Pancreas (tissue), 10 donors: ENCODE data around the gene PLCXD3. TPM values are rescaled to one million over a fixed set of nuclear protein-coding genes. Genes with fewer than 3 reads are reported as not detected.

ENCODE experiments used
- ATAC-seq, 4 donors: fragments of 200-7000 bp; cut with Tn5 transposase; one replicate each; pipeline versions ENCODE4 v1.8.0 to v1.9.1; 2020; ENCODE audit warnings: mild to moderate bottlenecking in 4 of 4, moderate library complexity in 4 of 4
- DNase-seq, 6 donors: peaks; one replicate each; pipeline ENCODE4 v3.0.0-alpha.2; 2020
- FAIRE-seq: peaks from 2 replicates; lab custom pipeline; 2012; peaks lifted over from hg19 to GRCh38; lab: Jason Lieb, UNC
- H3K27ac ChIP-seq, 4 donors: fragments of 200-600 bp; sonication (generic); 1 replicate in 3 of 4; 2 replicates in 1 of 4; pipeline versions ENCODE4 v1.5.0 to v1.8.0; 2020
- H3K27me3 ChIP-seq, 4 donors: fragments of 200-600 bp; one replicate each; pipeline ENCODE4 v1.8.0; 2021
- H3K36me3 ChIP-seq, 3 donors: fragments of 200-600 bp; sonication (generic) in 1 of 3; one replicate each; pipeline versions ENCODE4 v1.5.0 to v1.8.0; 2020 to 2021
- H3K4me1 ChIP-seq, 3 donors: fragments of 200-600 bp; one replicate each; pipeline ENCODE4 v1.8.0; 2021
- H3K4me3 ChIP-seq, 4 donors: fragments of 200-600 bp; sonication (generic) in 2 of 4; one replicate each; pipeline versions ENCODE4 v1.5.0 to v1.8.0; 2020 to 2021
- H3K9me3 ChIP-seq, 4 donors: fragments of 200-600 bp; one replicate each; pipeline ENCODE4 v1.8.0; 2021
- WGBS, 2 donors: extraction: QIAGEN DNeasy Blood & Tissue Kit; methylation state at CpG; one replicate each; pipeline ENCODE4 v1.1.7; 2013; 5-methylcytosine and 5-hydroxymethylcytosine counted together
- intact Hi-C, 3 donors: fragments of 100-400 bp; cut with DNase I; formaldehyde crosslinking; loops; one replicate each; pipeline versions ENCODE4 v1.11.1 to v1.14.2; 2022
- polyA plus RNA-seq, 2 donors: library from polyadenylated mRNA; stranded (reverse); fragments of 200-250 nt; gene quantifications; one replicate each; pipeline ENCODE4 v1.2.3, GENCODE V29; 2013
- total RNA-seq, 6 donors: library from RNA; stranded (reverse); fragmentation: NEBNext Ultra II Directional in 4 of 6; extraction: Animal tissue kit (Norgen Biotek cat#: 25700) in 4 of 6; gene quantifications; one replicate each; pipeline versions ENCODE4 v1.2.1 to v1.2.4, GENCODE V29; 2021 to 2023
- TF ChIP-seq, protein P1 (sequence below), 4 donors: fragments of 200-600 bp; sonication (generic) in 3 of 4; IDR thresholded peaks; one replicate each; pipeline versions ENCODE4 v1.5.0 to v1.8.0; 2021; ENCODE audit warnings: antibody characterized with exemption in 4 of 4
- donor health status: healthy with polysubstance abuse.
- donor health status: DM: no; HTN: no; CAD: no; lungs with moderate emphysema.
- donor health status: DM: no; HTN: no; CAD: no.
- donor health status: control.
- donor health status: control.
- donor health status: Bipolar disorder and iron deficiency.
- donor health status: DM: yes; HTN: yes; CAD: no.
- donor health status: DM: no; HTN: no; CAD: no.
- donor health status: DM: no; HTN: no; CAD: no.
- donor health status: DM: yes; HTN: yes; CAD: no.

PLCXD3 gene
- total and polyA plus RNA-seq, 8 donors = 0.79 to 14.2 (median 3.0) TPM

DNA sequence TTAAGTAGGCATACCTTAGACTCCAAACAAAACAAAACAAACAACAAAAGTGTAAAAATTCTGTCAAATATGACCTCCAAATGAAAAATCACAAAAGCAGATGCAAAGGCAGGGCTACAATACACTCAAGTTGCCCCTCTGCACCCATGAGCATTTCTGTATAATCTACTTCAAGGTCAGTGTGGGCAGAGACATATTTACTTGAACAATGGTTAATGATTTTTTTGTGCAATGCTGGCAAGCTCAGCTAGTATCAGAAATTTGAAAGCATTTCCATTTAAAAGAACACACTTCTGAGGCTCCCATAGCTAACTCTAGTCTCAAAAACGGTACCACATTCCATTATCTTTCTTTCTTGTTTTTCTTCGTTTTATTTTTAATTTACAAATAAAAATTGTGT, 57.9 kb downstream of the PLCXD3 start:
- no peaks in the 10 kb centered on the region for H3K36me3 ChIP-seq
- H3K4me3 ChIP-seq = no peak overlapping the region
- TF ChIP-seq, protein P1, sequence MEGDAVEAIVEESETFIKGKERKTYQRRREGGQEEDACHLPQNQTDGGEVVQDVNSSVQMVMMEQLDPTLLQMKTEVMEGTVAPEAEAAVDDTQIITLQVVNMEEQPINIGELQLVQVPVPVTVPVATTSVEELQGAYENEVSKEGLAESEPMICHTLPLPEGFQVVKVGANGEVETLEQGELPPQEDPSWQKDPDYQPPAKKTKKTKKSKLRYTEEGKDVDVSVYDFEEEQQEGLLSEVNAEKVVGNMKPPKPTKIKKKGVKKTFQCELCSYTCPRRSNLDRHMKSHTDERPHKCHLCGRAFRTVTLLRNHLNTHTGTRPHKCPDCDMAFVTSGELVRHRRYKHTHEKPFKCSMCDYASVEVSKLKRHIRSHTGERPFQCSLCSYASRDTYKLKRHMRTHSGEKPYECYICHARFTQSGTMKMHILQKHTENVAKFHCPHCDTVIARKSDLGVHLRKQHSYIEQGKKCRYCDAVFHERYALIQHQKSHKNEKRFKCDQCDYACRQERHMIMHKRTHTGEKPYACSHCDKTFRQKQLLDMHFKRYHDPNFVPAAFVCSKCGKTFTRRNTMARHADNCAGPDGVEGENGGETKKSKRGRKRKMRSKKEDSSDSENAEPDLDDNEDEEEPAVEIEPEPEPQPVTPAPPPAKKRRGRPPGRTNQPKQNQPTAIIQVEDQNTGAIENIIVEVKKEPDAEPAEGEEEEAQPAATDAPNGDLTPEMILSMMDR (IDR thresholded peaks at IDR 0.05) = no peak
- H3K4me1 ChIP-seq = peaks cover 0 to 9% (median 8%) of the 10 kb centered on the region in 3 donors
- no peak for FAIRE-seq
- no peak overlapping the region for H3K27ac ChIP-seq
- H3K27me3 ChIP-seq = no peaks in the 10 kb centered on the region
- H3K9me3 ChIP-seq = no peaks in the 10 kb centered on the region
- 28 to 39% methylated on average over 2 of the region's 2 CpGs for WGBS, 2 donors
- peak in 2 of 4 donors; percentile 77 to 81 for ATAC-seq
- no peak for DNase-seq
- intact Hi-C loops = no loop called here

DNA sequence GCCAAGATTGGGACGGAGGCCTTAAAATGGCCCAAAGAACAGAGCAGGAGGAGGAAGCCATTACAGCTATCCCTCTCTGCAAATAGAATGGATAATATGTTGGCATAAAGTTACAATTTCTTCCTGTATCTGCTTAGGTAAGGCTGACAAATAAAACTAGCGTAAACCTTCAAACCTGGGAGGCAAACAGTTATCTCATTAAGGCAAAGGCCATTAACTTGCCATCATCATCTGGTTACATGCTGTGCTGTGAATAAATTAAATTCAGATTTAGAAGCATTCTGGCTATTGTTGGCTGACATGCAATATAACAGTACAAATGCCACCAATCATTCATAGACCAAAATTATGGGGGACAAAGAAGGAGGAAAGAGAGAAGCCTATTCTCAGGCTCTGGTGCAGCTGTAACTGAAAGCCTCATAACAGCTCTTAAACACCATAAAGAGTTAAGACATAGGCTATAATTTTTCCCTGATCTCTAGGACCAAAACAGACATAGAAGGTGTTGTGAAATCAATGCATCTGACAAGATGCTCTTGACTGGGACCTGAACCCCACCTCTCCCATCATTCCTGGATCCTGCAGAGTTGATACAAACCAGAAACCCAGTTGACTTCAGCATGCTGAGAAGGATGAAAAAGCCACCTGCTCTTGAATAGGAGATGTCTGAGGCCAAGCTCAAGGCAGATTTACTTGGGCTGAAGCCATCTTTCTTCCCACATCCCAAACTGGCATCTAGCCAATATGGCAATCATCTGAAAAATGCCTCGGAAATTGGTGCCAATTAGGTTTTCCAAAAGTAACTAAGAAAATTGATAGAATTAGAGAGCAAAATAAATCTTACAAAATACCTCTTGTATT, 62.5 kb downstream of the PLCXD3 start:
- Histone ChIP-seq H3K4me1 (peaks cover 0 to 8% (median 7%) of the 10 kb centered on the region in 3 donors), H3K36me3 (no peaks in the 10 kb centered on the region), H3K27me3 (no peaks in the 10 kb centered on the region), H3K27ac (no peak overlapping the region), H3K4me3 (no peak overlapping the region), H3K9me3 (no peaks in the 10 kb centered on the region)
- intact Hi-C loops = no loop called here
- TF ChIP-seq, protein P1 (IDR thresholded peaks at IDR 0.05) = no peak
- no peak for ATAC-seq
- no peak for DNase-seq
- FAIRE-seq = no peak
- 61 to 66% methylated on average over 3 of the region's 3 CpGs for WGBS, 2 donors

DNA sequence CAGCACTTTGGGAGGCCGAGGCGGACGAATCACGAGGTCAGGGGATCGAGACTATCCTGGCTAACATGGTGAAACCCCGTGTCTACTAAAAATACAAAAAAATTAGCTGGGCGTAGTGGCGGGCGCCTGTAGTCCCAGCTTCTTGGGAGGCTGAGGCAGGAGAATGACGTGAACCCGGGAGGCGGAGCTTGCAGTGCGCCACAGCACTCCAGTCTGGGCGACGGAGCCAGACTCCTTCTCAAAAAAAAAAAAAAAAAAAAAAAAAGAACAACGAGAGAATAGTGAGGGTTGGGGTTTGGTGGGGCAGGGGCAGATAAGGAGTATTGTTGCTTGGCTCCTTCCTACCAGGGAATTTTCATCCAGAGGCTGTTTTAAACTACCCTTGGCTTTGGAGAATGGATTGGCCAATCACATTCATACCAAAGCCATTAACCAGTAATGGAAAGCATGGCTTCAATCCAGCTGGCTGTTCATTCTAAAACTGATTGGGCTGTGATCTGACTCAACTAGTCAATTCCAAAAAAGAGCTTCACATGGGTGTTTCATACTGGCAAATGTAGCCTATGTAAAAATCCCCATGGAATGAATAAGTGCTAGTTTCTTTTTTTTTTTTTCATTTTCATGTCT, 64.4 kb downstream of the PLCXD3 start:
- intact Hi-C loops = no loop called here

DNA sequence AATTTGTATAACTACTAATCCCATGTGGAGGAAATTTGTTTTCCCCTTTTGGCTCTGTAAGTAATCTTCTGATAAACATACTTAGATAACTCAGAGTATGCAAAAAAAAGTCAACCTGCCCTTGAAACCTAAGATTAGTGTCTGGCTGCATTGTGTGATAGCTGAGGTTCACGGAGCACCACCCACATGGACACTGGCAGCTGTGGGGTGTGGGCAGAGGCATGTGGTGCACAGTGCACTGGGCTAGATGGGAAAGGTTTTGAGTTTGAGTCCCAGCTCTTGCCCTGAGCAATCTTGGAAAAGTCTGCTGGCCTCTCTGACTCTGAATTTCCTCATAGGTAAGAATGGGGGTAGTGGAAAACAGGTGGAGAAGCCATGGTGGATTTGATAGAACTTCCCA, 75.1 kb downstream of the PLCXD3 start:
- no peak overlapping the region for H3K27ac ChIP-seq
- no peak overlapping the region for H3K4me3 ChIP-seq
- ATAC-seq = peak in 1 of 4 donors; percentile 25
- H3K36me3 ChIP-seq = no peaks in the 10 kb centered on the region
- DNase-seq = no peak
- H3K27me3 ChIP-seq = no peaks in the 10 kb centered on the region
- WGBS, 2 donors = 24 to 35% methylated on average over 1 of the region's 1 CpG
- H3K4me1 ChIP-seq = peaks cover 15 to 19% (median 19%) of the 10 kb centered on the region in 3 donors
- TF ChIP-seq, protein P1 (IDR thresholded peaks at IDR 0.05) = no peak
- FAIRE-seq = no peak
- intact Hi-C loops = no loop called here
- no peaks in the 10 kb centered on the region for H3K9me3 ChIP-seq

More for the DNA sequence above, 64.4 kb downstream of the PLCXD3 start:
- no peak for ATAC-seq
- Histone ChIP-seq H3K36me3 (no peaks in the 10 kb centered on the region), H3K27me3 (no peaks in the 10 kb centered on the region), H3K27ac (no peak overlapping the region), H3K4me1 (no peaks in the 10 kb centered on the region), H3K9me3 (no peaks in the 10 kb centered on the region), H3K4me3 (no peak overlapping the region)
- FAIRE-seq = no peak
- TF ChIP-seq, protein P1 (IDR thresholded peaks at IDR 0.05) = no peak
- WGBS, 2 donors = 91 to 94% methylated on average over 15 to 16 of the region's 16 CpGs
- DNase-seq = no peak
